ENCODE data around the gene DDX39B. TPM values are rescaled to one million over a fixed set of nuclear protein-coding genes. Genes with fewer than 3 reads are reported as not detected.

DDX39B gene
- total RNA-seq, 1 experiment from 2014 or later, result 813 TPM

GRCh38 chr6:31538805-31539400 is 2.9 kb downstream of the DDX39B start:
- Histone ChIP-seq H4K5ac (ENCODE audit: insufficient read length, low read depth, low read length) (no peak overlapping the region), H3K79me2 (ENCODE audit: insufficient read depth, low read length) (peaks cover 31% of the 10 kb centered on the region), H3K4me1 (ENCODE audit: insufficient read depth, low read length) (peaks cover 2% of the 10 kb centered on the region; the same call in 1 of the 2 replicates), H2BK120ac (ENCODE audit: low read depth, low read length, poor library complexity, severe bottlenecking) (no peak overlapping the region), H3K56ac (ENCODE audit: insufficient read length, low read depth, low read length) (no peak overlapping the region), H3K79me1 (ENCODE audit: insufficient read depth, low read depth, low read length, poor library complexity, severe bottlenecking) (peaks cover 15% of the 10 kb centered on the region), H3K9ac (ENCODE audit: extremely low read depth, insufficient read length, low read length) (no peak overlapping the region), H3K23me2 (ENCODE audit: insufficient read length, low read depth, low read length, poor library complexity, severe bottlenecking) (peaks cover 5% of the 10 kb centered on the region), H2BK5ac (ENCODE audit: insufficient read length, low read length) (no peak overlapping the region), H3K4ac (ENCODE audit: low read depth, low read length) (no peak overlapping the region), H2AFZ (ENCODE audit: low read length) (no peak overlapping the region), H3K18ac (ENCODE audit: insufficient read length, low read depth, low read length) (no peak overlapping the region), H3T11ph (ENCODE audit: low read length) (no peak overlapping the region), H2BK15ac (ENCODE audit: low read depth, low read length) (no peak overlapping the region), H4K91ac (ENCODE audit: insufficient read length, low read depth, low read length) (no peak overlapping the region), H4K8ac (replicated peaks; ENCODE audit: insufficient read length, low read depth, low read length) (no peak overlapping the region), H3K9me3 (ENCODE audit: control insufficient read depth, low read depth, low read length) (no peaks in the 10 kb centered on the region), H3K14ac (ENCODE audit: insufficient read depth, low read length) (no peak overlapping the region), H2BK12ac (ENCODE audit: insufficient read length, low read depth, low read length) (no peak overlapping the region), H3K27me3 (ENCODE audit: insufficient read depth, low read length) (no peaks in the 10 kb centered on the region), H3K4me2 (ENCODE audit: insufficient read depth, insufficient read length, low read length) (peak overlapping the region; percentile 59), H3K27ac (ENCODE audit: insufficient read length, low read depth, low read length) (no peak overlapping the region), H4K20me1 (ENCODE audit: control insufficient read depth, insufficient read depth, insufficient read length) (peaks cover 2% of the 10 kb centered on the region), H3K23ac (ENCODE audit: insufficient read length, low read depth, low read length) (no peak overlapping the region), H2AK5ac (ENCODE audit: insufficient read length, low read length) (no peak overlapping the region), H2BK20ac (ENCODE audit: low read depth, low read length, poor library complexity, severe bottlenecking) (no peak overlapping the region)
- no peak for DNase-seq
- H3K27ac Mint-ChIP-seq, result peak overlapping the region in 1 of 3 experiments; percentile 94; a peak in 4 of 7 replicates
- H3K9me3 Mint-ChIP-seq, result no peaks in the 10 kb centered on the region; a peak in 1 of 5 replicates
- no peak for TF ChIP-seq CTCF (conservative IDR thresholded peaks at IDR 0.05)
- peak overlapping the region; percentile 98 to 99 for H3K4me3 Mint-ChIP-seq
- peaks cover 33 to 35% of the 10 kb centered on the region in 2 experiments for H3K4me1 Mint-ChIP-seq
- no peaks in the 10 kb centered on the region for H3K27me3 Mint-ChIP-seq (ENCODE audit: low read depth)
- WGBS (ENCODE audit: extremely low coverage, insufficient read length, low lambda C conversion rate), result no CpG with 5 or more reads among the region's 6 CpGs
- peaks cover 68 to 76% (median 76%) of the 10 kb centered on the region in 3 experiments for H3K36me3 Mint-ChIP-seq (ENCODE audit: insufficient read depth in 1 of 3, low read depth in 3 of 3)
